Panc1 (cell line): ENCODE measurements around the gene U2AF1. TPM values are rescaled to one million over a fixed set of nuclear protein-coding genes. Genes with fewer than 3 reads are reported as not detected.
"Not testable (repeated sequence)": the region's sequence is repeated elsewhere in the genome, so short reads cannot be mapped to it uniquely, and the experiment has no call there.

Experiments used
- ATAC-seq: fragments of 200-7000 bp; cut with Tn5 transposase; 2 replicates; pipeline ENCODE4 v1.9.1; 2020; ENCODE audit warnings: mild to moderate bottlenecking, moderate library complexity
- BruUV-seq: library from RNA; stranded (reverse); fragments of 400-500 nt; replicated peaks from 2 replicates; lab custom pipeline; 2021; lab: Mats Ljungman, UMichigan
- CTCF ChIA-PET: fragments of 300-600 bp; sonication (Branson Sonifier 250); formaldehyde crosslinking; loops from one replicate; lab custom pipeline; 2022; ENCODE audit warnings: antibody characterized with exemption; lab: Charles Lee
- POLR2A ChIA-PET: fragments of 300-600 bp; sonication (Branson Sonifier 250); formaldehyde crosslinking; loops from one replicate; lab custom pipeline; 2022; ENCODE audit warnings: antibody characterized with exemption; lab: Charles Lee
- DNase-seq: peaks from one replicate; pipeline ENCODE4 v3.0.0-alpha.2; 2010; ENCODE audit warnings: low read depth, low spot score
- H3K27ac ChIP-seq: 2 replicates; pipeline ENCODE4 v1.5.1; 2011; ENCODE audit warnings: mild to moderate bottlenecking, low read length, inconsistent platforms
- H3K27me3 ChIP-seq: fragments of 200-500 bp; sonication (Bioruptor generic); 2 replicates; pipeline ENCODE4 v1.6.0; 2014; ENCODE audit warnings: low read length, inconsistent platforms; ENCODE audit not compliant: control insufficient read depth, insufficient read depth
- H3K36me3 ChIP-seq: fragments of 200-500 bp; sonication (Bioruptor generic); 2 replicates; pipeline ENCODE4 v1.5.1; 2014; ENCODE audit warnings: inconsistent platforms, mild to moderate bottlenecking, low read length, moderate library complexity; ENCODE audit not compliant: control insufficient read depth, insufficient read depth
- H3K4me1 ChIP-seq: 2 replicates; pipeline ENCODE4 v1.5.1; 2011; ENCODE audit warnings: inconsistent platforms, mild to moderate bottlenecking, low read length, moderate library complexity; ENCODE audit not compliant: control insufficient read depth, insufficient read depth
- H3K4me3 ChIP-seq, 2 experiments: 2 replicates each; pipeline ENCODE4 v1.5.1; 2011 to 2012; ENCODE audit warnings: low read depth in 2 of 2, low read length in 2 of 2, mild to moderate bottlenecking in 2 of 2, inconsistent platforms in 1 of 2, moderate library complexity in 1 of 2
- H3K9me3 ChIP-seq: fragments of 200-500 bp; sonication (Bioruptor generic); 2 replicates; pipeline ENCODE4 v1.5.1; 2014; ENCODE audit warnings: low read depth, mild to moderate bottlenecking, inconsistent platforms, low read length, moderate library complexity; ENCODE audit not compliant: control insufficient read depth, insufficient read depth
- in situ Hi-C: cut with HindIII; loops from 2 replicates; pipeline ENCODE4 v1.10.0; 2016; ENCODE audit warnings: low sequenced_read_pairs, low pct_unique_long_range_greater_than_20kb
- intact Hi-C: fragments of 100-400 bp; cut with micrococcal nuclease; formaldehyde crosslinking; loops from one replicate; pipeline ENCODE4 v1.10.0; 2022; ENCODE audit not compliant: unreplicated experiment
- total RNA-seq: library from RNA; stranded (reverse); gene quantifications from one replicate; pipeline ENCODE4 v1.2.1, GENCODE V29; 2021; ENCODE audit not compliant: unreplicated experiment

The U2AF1 gene
- total RNA-seq, 1 experiment from 2014 or later, result 22.8 TPM

DNA sequence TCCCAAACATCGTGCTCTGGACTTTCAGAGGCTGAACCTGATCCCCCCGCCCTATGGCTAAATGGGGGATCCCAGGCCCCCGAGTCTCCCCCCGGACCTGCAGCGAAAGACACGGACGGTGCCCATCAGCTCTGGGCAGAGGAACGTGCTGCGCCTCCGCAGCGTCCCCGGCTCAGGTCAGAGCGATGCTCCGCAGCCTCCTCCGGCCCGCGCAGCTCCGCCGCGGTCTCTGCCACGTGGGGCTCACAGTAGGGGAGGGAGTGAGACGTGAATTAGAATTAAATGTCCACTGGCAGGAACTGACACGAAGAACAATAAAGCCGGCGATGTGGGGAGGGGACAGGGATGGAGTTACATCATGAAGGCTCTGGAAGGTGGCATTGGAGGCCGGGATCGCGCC lies 30.7 kb downstream of the U2AF1 start:
- intact Hi-C loops, H3K4me1 ChIP-seq, H3K4me3 ChIP-seq, BruUV-seq, CTCF ChIA-PET, H3K9me3 ChIP-seq, in situ Hi-C loops, H3K27ac ChIP-seq, H3K27me3 ChIP-seq, POLR2A ChIA-PET, H3K36me3 ChIP-seq, DNase-seq: not testable (repeated sequence)
- peak; percentile 45; the same call in 1 of the 2 replicates for ATAC-seq

DNA sequence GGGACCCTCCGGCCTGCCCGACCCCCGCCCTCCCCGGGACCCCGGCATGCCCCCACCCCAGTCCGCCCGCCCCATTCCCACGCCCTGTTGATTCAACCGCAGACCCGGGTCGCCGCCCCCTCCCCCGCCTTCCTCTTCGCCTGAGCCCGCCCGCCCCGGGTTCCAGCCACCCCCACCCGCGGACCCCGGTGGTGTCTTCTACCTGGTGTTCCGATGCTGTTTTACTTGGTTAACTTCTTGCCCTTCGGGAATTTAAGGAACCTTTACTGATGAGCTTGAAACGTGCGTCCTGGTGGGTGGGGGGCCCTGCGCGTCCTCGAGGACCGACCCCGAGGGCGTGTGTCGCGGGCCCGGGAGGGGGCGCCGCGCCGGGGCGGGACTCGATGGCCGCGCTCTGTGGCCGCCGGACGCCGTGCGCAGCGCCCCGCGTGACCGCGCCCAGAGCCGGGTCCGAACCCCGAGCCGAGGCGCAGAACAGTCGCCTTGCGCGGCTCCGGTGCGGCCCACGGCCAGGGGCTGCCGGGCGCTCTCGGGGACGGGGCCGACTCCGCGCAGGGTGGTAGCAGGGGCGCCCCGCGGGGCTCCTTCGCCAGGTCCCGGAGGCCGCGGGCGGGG lies 31.2 kb downstream of the U2AF1 start:
- H3K36me3 ChIP-seq, H3K9me3 ChIP-seq, H3K27ac ChIP-seq, H3K4me1 ChIP-seq, DNase-seq, in situ Hi-C loops, intact Hi-C loops, H3K27me3 ChIP-seq, BruUV-seq, CTCF ChIA-PET, POLR2A ChIA-PET, H3K4me3 ChIP-seq: not testable (repeated sequence)
- ATAC-seq, result peak; percentile 42

- H3K27ac ChIP-seq, POLR2A ChIA-PET, intact Hi-C loops, H3K9me3 ChIP-seq, H3K4me1 ChIP-seq, H3K27me3 ChIP-seq, CTCF ChIA-PET, H3K36me3 ChIP-seq, H3K4me3 ChIP-seq, BruUV-seq, in situ Hi-C loops, DNase-seq: not testable (repeated sequence)
- ATAC-seq, result peak; percentile 62
These were observed 32.0 kb downstream of the U2AF1 start, which contains the start of gene CBS for GRCh38 chr21:43075170-43076022. TSS of gene CBS (minus strand) at chr21:43075835. CDS start at chr21:43072193, 3,642 bp downstream.

DNA sequence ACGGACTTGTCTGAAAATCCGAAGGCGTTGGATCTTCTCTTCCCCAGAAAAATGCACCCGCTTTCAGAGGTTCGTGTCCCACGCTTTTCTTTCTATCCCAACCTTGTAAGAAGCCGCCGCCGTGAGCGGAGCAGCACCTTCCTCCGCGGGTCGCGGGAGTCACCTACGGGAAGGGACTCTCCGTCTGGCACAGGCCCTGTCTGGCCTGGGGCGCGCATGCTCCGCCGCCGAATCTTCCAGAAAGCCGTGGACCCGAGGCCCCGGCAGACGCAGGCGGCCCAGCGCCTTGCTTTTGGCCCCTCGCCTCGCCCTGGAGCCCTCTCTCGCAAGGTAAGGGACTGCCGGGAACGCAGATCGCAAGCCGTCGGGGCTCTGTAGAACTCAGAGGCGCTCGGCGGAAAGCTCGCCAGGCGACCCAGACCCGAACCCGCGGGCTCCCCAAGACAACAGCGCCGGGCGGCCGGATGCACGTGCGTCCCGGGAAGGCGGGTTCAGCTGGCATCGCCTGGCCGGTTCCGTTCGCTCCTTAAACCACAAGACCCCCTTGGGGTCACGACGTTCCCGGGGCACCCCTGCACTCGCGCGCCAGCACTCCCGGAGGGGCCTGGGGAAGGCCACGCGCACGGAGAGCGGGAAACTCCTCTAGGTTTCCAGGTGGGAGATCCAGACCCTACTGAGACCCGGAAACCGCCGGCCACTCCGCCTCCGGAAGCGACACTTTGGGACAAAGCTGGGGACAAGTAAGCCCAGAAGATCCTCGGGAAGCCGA lies 32.8 kb downstream of the U2AF1 start:
- POLR2A ChIA-PET, H3K4me3 ChIP-seq, H3K9me3 ChIP-seq, in situ Hi-C loops, H3K27ac ChIP-seq, H3K36me3 ChIP-seq, H3K27me3 ChIP-seq, intact Hi-C loops, DNase-seq, H3K4me1 ChIP-seq, CTCF ChIA-PET: not testable (repeated sequence)
- ATAC-seq, result peak; percentile 57
- TSS peak; percentile 65 for BruUV-seq

GRCh38 chr21:43072742-43073141 lies 34.6 kb downstream of the U2AF1 start:
- H3K9me3 ChIP-seq, H3K4me3 ChIP-seq, in situ Hi-C loops, POLR2A ChIA-PET, H3K27me3 ChIP-seq, H3K4me1 ChIP-seq, H3K27ac ChIP-seq, intact Hi-C loops, CTCF ChIA-PET, ATAC-seq, DNase-seq, H3K36me3 ChIP-seq: not testable (repeated sequence)
- BruUV-seq, result TSS peak; percentile 59

DNA sequence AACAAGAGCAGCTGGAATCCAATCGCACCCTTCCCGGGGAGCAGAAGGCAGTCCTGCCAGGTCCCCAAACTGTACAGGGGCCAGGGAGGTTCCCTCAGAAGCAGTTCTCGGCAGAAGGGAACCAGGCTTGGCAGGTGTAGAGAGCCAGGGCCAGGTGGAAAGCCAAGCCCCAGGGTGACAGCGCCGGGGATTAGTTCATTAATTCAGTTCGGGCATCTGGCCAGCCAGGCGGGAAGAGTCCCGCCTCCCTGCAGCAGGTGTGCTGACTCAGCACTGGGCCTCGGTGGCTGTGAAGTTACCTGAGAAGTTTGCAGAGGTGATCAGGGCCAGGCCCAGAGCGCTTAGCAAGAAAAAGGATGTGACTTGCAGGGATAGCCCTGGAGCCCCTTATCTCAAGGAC lies 37.7 kb downstream of the U2AF1 start:
- CTCF ChIA-PET, H3K4me1 ChIP-seq, POLR2A ChIA-PET, in situ Hi-C loops, H3K27me3 ChIP-seq, H3K27ac ChIP-seq, ATAC-seq, intact Hi-C loops, DNase-seq, H3K36me3 ChIP-seq, BruUV-seq, H3K9me3 ChIP-seq, H3K4me3 ChIP-seq: not testable (repeated sequence)

DNA sequence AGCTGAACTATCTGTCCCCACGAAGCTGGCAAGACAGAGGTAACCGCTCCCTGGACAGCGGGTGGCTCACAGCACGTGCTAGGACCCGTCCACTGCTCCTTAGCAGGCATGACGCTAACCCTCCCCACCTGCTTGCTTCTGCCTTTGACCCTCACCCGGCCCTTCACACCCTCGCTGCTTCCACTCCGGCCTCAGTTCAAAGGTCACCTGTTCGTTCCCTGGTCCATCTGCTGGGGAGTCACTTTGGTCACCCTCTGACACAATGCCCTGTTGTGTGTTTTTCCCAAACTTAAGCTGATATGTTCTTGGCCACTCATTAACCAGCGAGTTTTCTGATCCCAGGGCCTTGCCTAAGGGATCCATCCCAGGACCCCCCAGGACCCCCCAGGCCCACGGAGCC lies 39.3 kb downstream of the U2AF1 start:
- in situ Hi-C loops, DNase-seq, CTCF ChIA-PET, H3K36me3 ChIP-seq, H3K27me3 ChIP-seq, BruUV-seq, POLR2A ChIA-PET, H3K27ac ChIP-seq, H3K4me3 ChIP-seq, H3K9me3 ChIP-seq, H3K4me1 ChIP-seq, intact Hi-C loops, ATAC-seq: not testable (repeated sequence)
